Activated naive CD8-positive, alpha-beta T cell (primary cell): ENCODE data around the gene SAFB2.
A peak's percentile ranks its signal among the peaks of the same experiment; 100 is the strongest.

Experiments used
- H3K27ac Mint-ChIP-seq: one replicate; pipeline ENCODE4 v1.8.0; 2021; ENCODE audit warnings: mixed read lengths
- H3K27me3 Mint-ChIP-seq: one replicate; pipeline ENCODE4 v1.8.0; 2021; ENCODE audit warnings: mixed read lengths
- H3K36me3 Mint-ChIP-seq: one replicate; pipeline ENCODE4 v1.8.0; 2021; ENCODE audit warnings: mixed read lengths
- H3K4me1 Mint-ChIP-seq: one replicate; pipeline ENCODE4 v1.8.0; 2021; ENCODE audit warnings: low read depth, mixed read lengths
- H3K4me3 Mint-ChIP-seq: one replicate; pipeline ENCODE4 v1.8.0; 2021; ENCODE audit warnings: mild to moderate bottlenecking, mixed read lengths
- H3K9me3 Mint-ChIP-seq: one replicate; pipeline ENCODE4 v1.8.0; 2021; ENCODE audit warnings: low read depth, mixed read lengths

Gene SAFB2

DNA sequence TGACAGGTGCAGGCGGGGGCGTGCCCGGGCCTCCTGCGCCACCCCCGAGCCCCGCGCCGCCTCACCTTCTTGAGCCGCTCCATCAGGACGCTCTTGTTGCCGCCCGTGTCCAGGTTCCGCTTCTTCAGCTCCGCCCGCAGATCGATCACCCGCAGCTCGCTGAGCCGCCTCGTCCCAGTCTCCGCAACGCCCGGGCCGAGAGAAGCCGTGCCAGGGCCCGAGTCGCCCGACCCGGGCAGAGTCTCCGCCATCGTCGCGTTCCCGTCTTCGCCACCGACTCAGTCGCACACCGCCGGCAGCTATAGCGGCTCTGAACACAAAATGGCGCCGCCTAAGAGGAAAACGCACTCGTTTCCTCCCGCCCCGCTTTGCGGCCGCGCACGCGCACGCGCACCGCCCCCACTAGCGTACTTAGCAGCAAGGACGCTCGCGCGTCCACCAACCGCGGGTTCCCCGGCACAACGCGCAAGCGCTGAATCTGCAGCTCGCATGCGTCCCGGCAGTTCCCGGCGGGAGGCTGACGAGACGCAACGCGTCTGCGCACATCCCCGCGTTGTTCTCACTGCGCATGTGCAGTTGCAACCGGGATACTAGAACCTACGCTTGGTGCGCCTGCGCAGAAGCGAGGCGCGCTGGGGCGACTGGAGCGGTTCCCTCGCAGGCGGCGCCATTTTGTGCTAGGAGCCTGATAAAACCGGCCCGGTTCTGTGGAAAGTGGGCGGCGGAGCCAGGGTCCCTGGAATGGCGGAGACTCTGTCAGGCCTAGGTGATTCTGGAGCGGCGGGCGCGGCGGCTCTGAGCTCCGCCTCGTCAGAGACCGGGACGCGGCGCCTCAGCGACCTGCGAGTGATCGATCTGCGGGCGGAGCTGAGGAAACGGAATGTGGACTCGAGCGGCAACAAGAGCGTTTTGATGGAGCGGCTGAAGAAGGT lies at the start of gene SAFB2, which contains the start of gene SAFB:
SAFB2 (minus strand) TSS at position 312 of the 932 bp plus-strand sequence; CDS start at position 251, 61 bp downstream.
SAFB (plus strand) TSS at position 619 of the 932 bp plus-strand sequence; CDS start at position 742, 123 bp downstream.
- peak within 1 kb of the TSS; percentile 100 for H3K4me3 Mint-ChIP-seq
- H3K9me3 Mint-ChIP-seq, result no peaks in the 10 kb centered on the region
- H3K4me1 Mint-ChIP-seq, result peaks cover 59% of the 10 kb centered on the region
- H3K27ac Mint-ChIP-seq, result peak within 1 kb of the TSS; percentile 100
- H3K36me3 Mint-ChIP-seq, result peaks cover 22% of the 10 kb centered on the region
- no peaks in the 10 kb centered on the region for H3K27me3 Mint-ChIP-seq

DNA sequence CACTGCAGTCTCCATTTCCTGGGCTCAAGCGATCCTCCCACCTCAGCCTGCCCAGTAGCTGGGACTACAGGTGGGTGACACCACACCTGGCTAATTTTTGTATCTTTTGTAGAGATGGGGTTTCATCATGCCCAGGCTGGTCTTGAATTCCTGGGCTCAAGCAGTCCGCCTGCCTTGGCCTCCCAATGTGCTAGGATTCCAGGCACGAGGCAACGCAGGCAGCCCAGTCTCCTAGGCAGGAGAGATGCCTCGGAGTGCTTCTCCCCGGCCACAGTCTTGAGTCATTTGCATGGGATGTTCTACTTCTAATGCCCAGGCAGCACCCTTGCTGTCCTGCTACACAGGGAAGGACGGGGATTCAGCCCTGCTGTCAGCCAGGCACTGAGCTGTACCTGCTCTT lies 49.0 kb upstream of the SAFB2 start:
- no peaks in the 10 kb centered on the region for H3K36me3 Mint-ChIP-seq
- H3K4me3 Mint-ChIP-seq, result no peak overlapping the region
- H3K27me3 Mint-ChIP-seq, result no peaks in the 10 kb centered on the region
- H3K4me1 Mint-ChIP-seq, result no peaks in the 10 kb centered on the region
- no peak overlapping the region for H3K27ac Mint-ChIP-seq
- H3K9me3 Mint-ChIP-seq, result no peaks in the 10 kb centered on the region

- H3K36me3 Mint-ChIP-seq, result no peaks in the 10 kb centered on the region
- H3K27me3 Mint-ChIP-seq, result no peaks in the 10 kb centered on the region
- H3K9me3 Mint-ChIP-seq, result no peaks in the 10 kb centered on the region
- no peak overlapping the region for H3K27ac Mint-ChIP-seq
- H3K4me3 Mint-ChIP-seq, result no peak overlapping the region
- no peaks in the 10 kb centered on the region for H3K4me1 Mint-ChIP-seq
Observed at GRCh38 chr19:5669212-5669611, 46.6 kb upstream of the SAFB2 start.

DNA sequence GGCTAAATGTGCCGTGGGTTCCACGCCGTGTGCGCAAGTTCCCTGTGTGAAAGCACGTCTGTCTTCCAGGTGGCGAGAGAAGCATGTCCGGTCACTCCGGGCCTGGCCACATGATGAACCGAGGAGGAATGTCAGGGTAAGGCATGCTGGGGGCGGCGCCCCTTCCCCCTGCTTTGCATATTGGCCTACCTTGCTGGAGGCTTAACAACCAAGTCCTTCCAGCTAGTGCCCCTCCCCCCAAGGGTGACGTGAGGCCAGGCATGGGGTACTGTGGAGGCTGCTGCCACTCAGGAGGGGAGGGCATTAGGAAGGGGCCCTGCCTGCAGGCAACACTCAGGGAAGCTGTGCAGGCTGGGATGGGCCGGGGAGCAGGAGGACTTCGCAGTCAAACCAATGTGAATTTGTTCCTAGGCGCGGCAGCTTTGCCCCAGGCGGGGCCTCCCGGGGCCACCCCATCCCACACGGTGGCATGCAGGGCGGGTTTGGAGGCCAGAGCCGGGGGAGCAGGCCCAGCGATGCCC lies 45.2 kb upstream of the SAFB2 start:
- H3K27ac Mint-ChIP-seq, result no peak overlapping the region

GRCh38 chr19:5666921-5667610 lies 44.5 kb upstream of the SAFB2 start:
- no peaks in the 10 kb centered on the region for H3K27me3 Mint-ChIP-seq
- H3K4me1 Mint-ChIP-seq, result no peaks in the 10 kb centered on the region
- no peaks in the 10 kb centered on the region for H3K36me3 Mint-ChIP-seq
- H3K27ac Mint-ChIP-seq, result peak overlapping the region; percentile 58
- H3K4me3 Mint-ChIP-seq, result no peak overlapping the region
- no peaks in the 10 kb centered on the region for H3K9me3 Mint-ChIP-seq

More for the DNA sequence above, 45.2 kb upstream of the SAFB2 start:
- Mint-ChIP-seq H3K4me3 (no peak overlapping the region), H3K36me3 (no peaks in the 10 kb centered on the region), H3K9me3 (no peaks in the 10 kb centered on the region), H3K27me3 (no peaks in the 10 kb centered on the region), H3K4me1 (no peaks in the 10 kb centered on the region)

GRCh38 chr19:5665781-5666513 lies 43.4 kb upstream of the SAFB2 start:
- Mint-ChIP-seq H3K9me3 (no peaks in the 10 kb centered on the region), H3K27me3 (no peaks in the 10 kb centered on the region), H3K27ac (peak overlapping the region; percentile 34), H3K36me3 (no peaks in the 10 kb centered on the region), H3K4me3 (no peak overlapping the region), H3K4me1 (no peaks in the 10 kb centered on the region)

- peak overlapping the region; percentile 41 for H3K27ac Mint-ChIP-seq
- no peaks in the 10 kb centered on the region for H3K27me3 Mint-ChIP-seq
- no peaks in the 10 kb centered on the region for H3K36me3 Mint-ChIP-seq
- H3K9me3 Mint-ChIP-seq, result no peaks in the 10 kb centered on the region
- H3K4me3 Mint-ChIP-seq, result no peak overlapping the region
- no peaks in the 10 kb centered on the region for H3K4me1 Mint-ChIP-seq
Observed at GRCh38 chr19:5664515-5664914, 41.9 kb upstream of the SAFB2 start.

- Mint-ChIP-seq H3K27me3 (no peaks in the 10 kb centered on the region), H3K4me3 (no peak overlapping the region), H3K9me3 (no peaks in the 10 kb centered on the region), H3K4me1 (no peaks in the 10 kb centered on the region), H3K27ac (no peak overlapping the region), H3K36me3 (no peaks in the 10 kb centered on the region)
Observed at GRCh38 chr19:5663904-5664303, 41.3 kb upstream of the SAFB2 start.

- Mint-ChIP-seq H3K4me3 (no peak overlapping the region), H3K4me1 (no peaks in the 10 kb centered on the region), H3K27ac (no peak overlapping the region), H3K27me3 (no peaks in the 10 kb centered on the region), H3K36me3 (peaks cover 2% of the 10 kb centered on the region), H3K9me3 (no peaks in the 10 kb centered on the region)
Observed at GRCh38 chr19:5661483-5661882, 38.9 kb upstream of the SAFB2 start.

GRCh38 chr19:5655412-5655811 lies 32.8 kb upstream of the SAFB2 start:
- Mint-ChIP-seq H3K4me1 (no peaks in the 10 kb centered on the region), H3K36me3 (peaks cover 4% of the 10 kb centered on the region), H3K4me3 (no peak overlapping the region), H3K27ac (no peak overlapping the region), H3K9me3 (no peaks in the 10 kb centered on the region), H3K27me3 (no peaks in the 10 kb centered on the region)

- H3K4me1 Mint-ChIP-seq, result no peaks in the 10 kb centered on the region
- H3K27ac Mint-ChIP-seq, result no peak overlapping the region
- no peaks in the 10 kb centered on the region for H3K9me3 Mint-ChIP-seq
- H3K27me3 Mint-ChIP-seq, result no peaks in the 10 kb centered on the region
- H3K36me3 Mint-ChIP-seq, result peaks cover 6% of the 10 kb centered on the region
- H3K4me3 Mint-ChIP-seq, result no peak overlapping the region
Observed at GRCh38 chr19:5654931-5655330, 32.4 kb upstream of the SAFB2 start.

DNA sequence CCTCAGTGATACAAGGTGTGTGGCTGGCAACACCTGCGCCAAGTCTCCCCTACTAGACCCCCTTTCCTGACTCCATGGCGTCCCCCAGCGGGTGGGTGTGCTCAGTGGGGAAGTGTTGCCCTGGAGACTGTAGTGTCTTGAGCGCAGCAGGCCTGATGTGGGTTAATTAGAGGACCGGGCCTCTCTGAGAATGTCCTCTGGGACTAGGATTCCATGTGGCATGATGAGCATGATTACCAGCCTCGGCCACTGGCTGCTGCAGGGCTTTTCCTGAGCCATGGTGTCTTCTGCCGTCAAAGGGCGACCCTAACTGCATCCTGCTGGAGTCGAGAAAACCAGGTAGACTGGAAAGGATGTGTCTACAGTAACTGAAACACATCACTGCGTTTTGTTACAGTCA lies 29.7 kb upstream of the SAFB2 start:
- H3K4me3 Mint-ChIP-seq, result no peak overlapping the region
- H3K27me3 Mint-ChIP-seq, result no peaks in the 10 kb centered on the region
- H3K36me3 Mint-ChIP-seq, result peaks cover 4% of the 10 kb centered on the region
- H3K9me3 Mint-ChIP-seq, result no peaks in the 10 kb centered on the region
- no peak overlapping the region for H3K27ac Mint-ChIP-seq
- H3K4me1 Mint-ChIP-seq, result no peaks in the 10 kb centered on the region

DNA sequence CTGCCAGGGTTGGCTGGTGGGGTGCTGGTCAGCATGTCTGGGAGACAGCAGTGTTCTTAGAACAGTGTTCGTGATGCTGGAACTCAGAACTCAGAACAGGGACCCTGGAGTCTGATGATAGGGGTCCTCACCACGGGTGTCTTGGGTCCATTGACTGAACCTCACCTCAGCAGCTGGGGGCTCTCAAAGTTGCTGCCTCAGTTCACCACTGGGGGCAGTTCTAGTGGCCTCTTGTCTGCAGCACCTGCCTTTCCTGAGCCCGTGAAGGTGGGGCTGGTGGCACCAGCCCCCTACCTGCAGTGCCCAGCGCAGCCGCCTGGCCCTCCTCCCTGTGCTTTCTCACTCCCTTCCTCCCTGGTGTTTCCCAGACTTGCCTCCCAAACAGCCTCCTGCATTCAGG lies 28.8 kb upstream of the SAFB2 start:
- no peaks in the 10 kb centered on the region for H3K27me3 Mint-ChIP-seq
- peaks cover 11% of the 10 kb centered on the region for H3K36me3 Mint-ChIP-seq
- H3K9me3 Mint-ChIP-seq, result no peaks in the 10 kb centered on the region
- no peak overlapping the region for H3K27ac Mint-ChIP-seq
- H3K4me3 Mint-ChIP-seq, result no peak overlapping the region
- H3K4me1 Mint-ChIP-seq, result peaks cover 6% of the 10 kb centered on the region

- Mint-ChIP-seq H3K4me3 (no peak overlapping the region), H3K27me3 (no peaks in the 10 kb centered on the region), H3K36me3 (peaks cover 11% of the 10 kb centered on the region), H3K9me3 (no peaks in the 10 kb centered on the region), H3K27ac (no peak overlapping the region), H3K4me1 (peaks cover 22% of the 10 kb centered on the region)
Observed at GRCh38 chr19:5648464-5648863, 25.9 kb upstream of the SAFB2 start.
